HEK293 (cell line): ENCODE results near the gene MYH14.

Experiments used
- CTCF ChIA-PET: fragments of 350-600 bp; formaldehyde crosslinking; extraction: SDS; loops from one replicate; lab custom pipeline; 2021; ENCODE audit warnings: antibody characterized with exemption; lab: Yijun Ruan, JAX
- POLR2A ChIA-PET: fragments of 300-600 bp; formaldehyde crosslinking; extraction: SDS; loops from one replicate; lab custom pipeline; 2020; ENCODE audit warnings: antibody characterized with exemption, inconsistent platforms; lab: Yijun Ruan, JAX
- H3K27ac ChIP-seq: fragments of 200-500 bp; sonication (Bioruptor generic); 2 replicates; pipeline ENCODE4 v1.5.1; 2014; ENCODE audit warnings: low read depth, low read length, control low read depth, inconsistent platforms; ENCODE audit errors: extremely low read depth
- H3K36me3 ChIP-seq, 2 experiments: fragments of 200-500 bp in 1 of 2; sonication (Bioruptor generic) in 1 of 2; 1 replicate in 1 of 2; 2 replicates in 1 of 2; pipeline ENCODE4 v1.5.1; 2014 to 2017; ENCODE audit warnings: inconsistent platforms in 2 of 2, low read length in 2 of 2; ENCODE audit not compliant: control insufficient read depth in 2 of 2, insufficient read depth in 1 of 2
- H3K4me1 ChIP-seq: fragments of 200-500 bp; sonication (Bioruptor generic); 2 replicates; pipeline ENCODE4 v1.5.1; 2014; ENCODE audit warnings: mild to moderate bottlenecking, low read length, inconsistent platforms; ENCODE audit not compliant: control insufficient read depth, insufficient read depth
- H3K4me3 ChIP-seq: 2 replicates; pipeline ENCODE4 v1.5.1; 2011; ENCODE audit warnings: low read depth, mild to moderate bottlenecking, control low read depth, low read length, moderate library complexity
- H3K9me3 ChIP-seq: fragments of 200-500 bp; sonication (Bioruptor generic); 2 replicates; pipeline ENCODE4 v1.5.1; 2014; ENCODE audit warnings: low read depth, low read length, inconsistent platforms; ENCODE audit not compliant: control insufficient read depth, insufficient read depth
- PRDM6 ChIP-seq: fragments of 450-650 bp; formaldehyde crosslinking; IDR thresholded peaks from 2 replicates; pipeline ENCODE4 v1.5.1; 2017; ENCODE audit warnings: missing biosample characterization, missing genetic modification characterization
- RBAK ChIP-seq: fragments of 450-650 bp; formaldehyde crosslinking; IDR thresholded peaks from 2 replicates; pipeline ENCODE4 v1.5.1; 2016; ENCODE audit warnings: missing biosample characterization, missing genetic modification characterization
- REPIN1 ChIP-seq: fragments of 450-650 bp; formaldehyde crosslinking; IDR thresholded peaks from 2 replicates; pipeline ENCODE4 v1.5.1; 2017; ENCODE audit warnings: missing biosample characterization, missing genetic modification characterization, low read depth
- SALL2 ChIP-seq: fragments of 450-650 bp; formaldehyde crosslinking; IDR thresholded peaks from 2 replicates; pipeline ENCODE4 v1.5.0; 2017; ENCODE audit warnings: missing biosample characterization, mild to moderate bottlenecking, missing genetic modification characterization, borderline replicate concordance
- SCRT1 ChIP-seq: fragments of 450-650 bp; formaldehyde crosslinking; IDR thresholded peaks from 2 replicates; pipeline ENCODE4 v1.5.1; 2016; ENCODE audit warnings: missing biosample characterization, missing genetic modification characterization, borderline replicate concordance
- SCRT2 ChIP-seq: fragments of 450-650 bp; formaldehyde crosslinking; IDR thresholded peaks from 2 replicates; pipeline ENCODE4 v1.5.1; 2016; ENCODE audit warnings: missing biosample characterization, missing genetic modification characterization
- SP7 ChIP-seq: fragments of 450-650 bp; formaldehyde crosslinking; IDR thresholded peaks from 2 replicates; pipeline ENCODE4 v1.5.1; 2016; ENCODE audit warnings: missing biosample characterization, missing genetic modification characterization
- ZFHX2 ChIP-seq: fragments of 450-650 bp; formaldehyde crosslinking; conservative IDR thresholded peaks from 2 replicates; pipeline ENCODE4 v1.5.1; 2016; ENCODE audit warnings: missing biosample characterization, missing genetic modification characterization
- ZFP3 ChIP-seq: fragments of 450-650 bp; formaldehyde crosslinking; IDR thresholded peaks from 2 replicates; pipeline ENCODE4 v1.5.1; 2016; ENCODE audit warnings: low read depth, missing biosample characterization, missing genetic modification characterization
- ZIC2 ChIP-seq: fragments of 450-650 bp; formaldehyde crosslinking; IDR thresholded peaks from 2 replicates; pipeline ENCODE4 v1.5.1; 2016; ENCODE audit warnings: missing biosample characterization, missing genetic modification characterization
- ZNF169 ChIP-seq: fragments of 450-650 bp; formaldehyde crosslinking; IDR thresholded peaks from 2 replicates; pipeline ENCODE4 v1.5.1; 2016; ENCODE audit warnings: missing biosample characterization, missing genetic modification characterization
- ZNF19 ChIP-seq: fragments of 450-650 bp; formaldehyde crosslinking; IDR thresholded peaks from 2 replicates; pipeline ENCODE4; 2016; ENCODE audit warnings: missing biosample characterization, missing genetic modification characterization, low read depth
- ZNF2 ChIP-seq: fragments of 450-650 bp; formaldehyde crosslinking; IDR thresholded peaks from 2 replicates; pipeline ENCODE4 v1.5.1; 2016; ENCODE audit warnings: missing biosample characterization, missing genetic modification characterization
- ZNF202 ChIP-seq: fragments of 450-650 bp; formaldehyde crosslinking; IDR thresholded peaks from 2 replicates; pipeline ENCODE4 v1.5.1; 2016; ENCODE audit warnings: missing biosample characterization, missing genetic modification characterization, borderline replicate concordance
- ZNF221 ChIP-seq: fragments of 450-650 bp; formaldehyde crosslinking; IDR thresholded peaks from 2 replicates; pipeline ENCODE4 v1.5.1; 2017; ENCODE audit warnings: missing biosample characterization, missing genetic modification characterization, borderline replicate concordance
- ZNF544 ChIP-seq: fragments of 450-650 bp; formaldehyde crosslinking; IDR thresholded peaks from 2 replicates; pipeline ENCODE4 v1.5.0; 2017; ENCODE audit warnings: missing biosample characterization, missing genetic modification characterization
- ZNF558 ChIP-seq: fragments of 450-650 bp; formaldehyde crosslinking; IDR thresholded peaks from 2 replicates; pipeline ENCODE4 v1.5.1; 2016; ENCODE audit warnings: missing biosample characterization, missing genetic modification characterization
- ZNF626 ChIP-seq: fragments of 450-650 bp; sonication (Bioruptor Pico); formaldehyde crosslinking; IDR thresholded peaks from 2 replicates; pipeline ENCODE4 v1.5.1; 2018; ENCODE audit warnings: missing biosample characterization, missing genetic modification characterization, inconsistent platforms
- ZSCAN5A ChIP-seq: fragments of 450-650 bp; formaldehyde crosslinking; IDR thresholded peaks from 2 replicates; pipeline ENCODE4 v1.5.1; 2016; ENCODE audit warnings: missing biosample characterization, missing genetic modification characterization
- TF ChIP-seq, protein P1 (sequence below): fragments of 450-650 bp; formaldehyde crosslinking; conservative IDR thresholded peaks from 2 replicates; pipeline ENCODE4 v1.5.1; 2016; ENCODE audit warnings: low read depth, missing biosample characterization, missing genetic modification characterization
- TF ChIP-seq, protein P2 (sequence below): fragments of 450-650 bp; formaldehyde crosslinking; IDR thresholded peaks from 2 replicates; pipeline ENCODE4 v1.5.1; 2016; ENCODE audit warnings: missing biosample characterization, missing genetic modification characterization

The MYH14 gene

GRCh38 chr19:50261446-50261970 is 58.1 kb downstream of the MYH14 start:
- no peak for TF ChIP-seq SCRT2 (tag by site-specific recombination)
- TF ChIP-seq SALL2 (tag by site-specific recombination): no peak
- TF ChIP-seq ZNF2 (tag by site-specific recombination): no peak
- TF ChIP-seq, protein P1, sequence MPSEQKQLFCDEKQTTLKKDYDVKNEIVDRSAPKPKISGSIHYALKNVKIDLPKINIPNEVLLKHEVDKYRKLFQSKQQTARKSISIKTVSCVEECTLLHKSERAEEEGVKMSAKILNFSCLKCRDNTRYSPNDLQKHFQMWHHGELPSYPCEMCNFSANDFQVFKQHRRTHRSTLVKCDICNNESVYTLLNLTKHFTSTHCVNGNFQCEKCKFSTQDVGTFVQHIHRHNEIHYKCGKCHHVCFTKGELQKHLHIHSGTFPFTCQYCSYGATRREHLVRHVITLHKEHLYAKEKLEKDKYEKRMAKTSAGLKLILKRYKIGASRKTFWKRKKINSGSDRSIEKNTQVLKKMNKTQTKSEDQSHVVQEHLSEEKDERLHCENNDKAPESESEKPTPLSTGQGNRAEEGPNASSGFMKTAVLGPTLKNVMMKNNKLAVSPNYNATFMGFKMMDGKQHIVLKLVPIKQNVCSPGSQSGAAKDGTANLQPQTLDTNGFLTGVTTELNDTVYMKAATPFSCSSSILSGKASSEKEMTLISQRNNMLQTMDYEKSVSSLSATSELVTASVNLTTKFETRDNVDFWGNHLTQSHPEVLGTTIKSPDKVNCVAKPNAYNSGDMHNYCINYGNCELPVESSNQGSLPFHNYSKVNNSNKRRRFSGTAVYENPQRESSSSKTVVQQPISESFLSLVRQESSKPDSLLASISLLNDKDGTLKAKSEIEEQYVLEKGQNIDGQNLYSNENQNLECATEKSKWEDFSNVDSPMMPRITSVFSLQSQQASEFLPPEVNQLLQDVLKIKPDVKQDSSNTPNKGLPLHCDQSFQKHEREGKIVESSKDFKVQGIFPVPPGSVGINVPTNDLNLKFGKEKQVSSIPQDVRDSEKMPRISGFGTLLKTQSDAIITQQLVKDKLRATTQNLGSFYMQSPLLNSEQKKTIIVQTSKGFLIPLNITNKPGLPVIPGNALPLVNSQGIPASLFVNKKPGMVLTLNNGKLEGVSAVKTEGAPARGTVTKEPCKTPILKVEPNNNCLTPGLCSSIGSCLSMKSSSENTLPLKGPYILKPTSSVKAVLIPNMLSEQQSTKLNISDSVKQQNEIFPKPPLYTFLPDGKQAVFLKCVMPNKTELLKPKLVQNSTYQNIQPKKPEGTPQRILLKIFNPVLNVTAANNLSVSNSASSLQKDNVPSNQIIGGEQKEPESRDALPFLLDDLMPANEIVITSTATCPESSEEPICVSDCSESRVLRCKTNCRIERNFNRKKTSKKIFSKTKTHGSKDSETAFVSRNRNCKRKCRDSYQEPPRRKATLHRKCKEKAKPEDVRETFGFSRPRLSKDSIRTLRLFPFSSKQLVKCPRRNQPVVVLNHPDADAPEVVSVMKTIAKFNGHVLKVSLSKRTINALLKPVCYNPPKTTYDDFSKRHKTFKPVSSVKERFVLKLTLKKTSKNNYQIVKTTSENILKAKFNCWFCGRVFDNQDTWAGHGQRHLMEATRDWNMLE (tag by site-specific recombination): no peak
- ChIA-PET POLR2A (no interaction called here), CTCF (interaction anchor here (0.6 to 1.7 kb wide), 4 partner anchors 9 to 113 kb away, joined by 3 to 11 read pairs (median 4); no protein-coding TSS in a partner anchor)
- peaks cover 0 to 5% of the 10 kb centered on the region in 2 experiments; a peak in 2 of 3 replicates for H3K36me3 ChIP-seq
- no peaks in the 10 kb centered on the region for H3K4me1 ChIP-seq
- H3K9me3 ChIP-seq: no peaks in the 10 kb centered on the region
- no peak overlapping the region for H3K4me3 ChIP-seq
- H3K27ac ChIP-seq: no peak overlapping the region

DNA sequence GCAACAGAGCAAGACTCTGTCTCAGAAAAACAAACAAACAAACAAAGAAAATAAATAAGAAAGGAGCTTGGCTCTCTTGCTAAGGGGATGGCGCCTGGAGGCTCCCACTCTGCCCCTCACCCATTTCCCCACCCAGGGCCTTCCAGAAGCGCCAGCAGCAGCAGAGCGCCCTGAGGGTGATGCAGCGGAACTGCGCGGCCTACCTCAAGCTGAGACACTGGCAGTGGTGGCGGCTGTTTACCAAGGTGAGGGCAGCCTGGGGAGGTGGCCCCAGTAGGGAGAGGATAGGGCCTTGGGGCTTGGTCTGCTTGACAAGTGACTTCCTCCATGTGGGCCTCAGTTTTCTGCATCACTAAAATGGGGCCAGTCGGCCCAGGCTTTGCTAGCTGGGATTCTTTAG is 59.8 kb downstream of the MYH14 start:
- Histone ChIP-seq H3K4me1 (no peaks in the 10 kb centered on the region), H3K27ac (no peak overlapping the region), H3K9me3 (no peaks in the 10 kb centered on the region), H3K4me3 (no peak overlapping the region), H3K36me3 (peaks cover 0 to under 1% of the 10 kb centered on the region in 2 experiments; a peak in 2 of 3 replicates)
- TF ChIP-seq ZNF626 (no peak), ZNF202 (no peak), SP7 (tag by site-specific recombination) (no peak), ZFP3 (tag by site-specific recombination) (no peak), ZNF558 (tag by site-specific recombination) (no peak), ZNF2 (tag by site-specific recombination) (no peak), SCRT1 (tag by site-specific recombination) (no peak), ZNF169 (tag by site-specific recombination) (no peak), REPIN1 (tag by site-specific recombination) (no peak), ZNF544 (tag by site-specific recombination) (no peak), ZIC2 (tag by site-specific recombination) (no peak), ZFHX2 (tag by site-specific recombination) (no peak), ZSCAN5A (tag by site-specific recombination) (no peak), ZNF221 (tag by site-specific recombination) (no peak), ZNF19 (tag by site-specific recombination) (no peak), RBAK (tag by site-specific recombination) (no peak), PRDM6 (tag by site-specific recombination) (no peak)
- TF ChIP-seq, protein P2, sequence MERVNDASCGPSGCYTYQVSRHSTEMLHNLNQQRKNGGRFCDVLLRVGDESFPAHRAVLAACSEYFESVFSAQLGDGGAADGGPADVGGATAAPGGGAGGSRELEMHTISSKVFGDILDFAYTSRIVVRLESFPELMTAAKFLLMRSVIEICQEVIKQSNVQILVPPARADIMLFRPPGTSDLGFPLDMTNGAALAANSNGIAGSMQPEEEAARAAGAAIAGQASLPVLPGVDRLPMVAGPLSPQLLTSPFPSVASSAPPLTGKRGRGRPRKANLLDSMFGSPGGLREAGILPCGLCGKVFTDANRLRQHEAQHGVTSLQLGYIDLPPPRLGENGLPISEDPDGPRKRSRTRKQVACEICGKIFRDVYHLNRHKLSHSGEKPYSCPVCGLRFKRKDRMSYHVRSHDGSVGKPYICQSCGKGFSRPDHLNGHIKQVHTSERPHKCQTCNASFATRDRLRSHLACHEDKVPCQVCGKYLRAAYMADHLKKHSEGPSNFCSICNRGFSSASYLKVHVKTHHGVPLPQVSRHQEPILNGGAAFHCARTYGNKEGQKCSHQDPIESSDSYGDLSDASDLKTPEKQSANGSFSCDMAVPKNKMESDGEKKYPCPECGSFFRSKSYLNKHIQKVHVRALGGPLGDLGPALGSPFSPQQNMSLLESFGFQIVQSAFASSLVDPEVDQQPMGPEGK (tag by site-specific recombination): no peak
- ChIA-PET CTCF (interaction anchor here (0.6 to 1.7 kb wide), 5 partner anchors 10 to 461 kb away, joined by 3 to 11 read pairs (median 4); no protein-coding TSS in a partner anchor), POLR2A (interaction anchor here (0.6 to 0.7 kb wide), 2 partner anchors 182 to 240 kb away, joined by 6 to 12 read pairs; no protein-coding TSS in a partner anchor)
